ENCODE measurements around the gene PRLH.
"Not testable (repeated sequence)": the region's sequence is repeated elsewhere in the genome, so short reads cannot be mapped to it uniquely, and the experiment has no call there.

The PRLH gene

DNA sequence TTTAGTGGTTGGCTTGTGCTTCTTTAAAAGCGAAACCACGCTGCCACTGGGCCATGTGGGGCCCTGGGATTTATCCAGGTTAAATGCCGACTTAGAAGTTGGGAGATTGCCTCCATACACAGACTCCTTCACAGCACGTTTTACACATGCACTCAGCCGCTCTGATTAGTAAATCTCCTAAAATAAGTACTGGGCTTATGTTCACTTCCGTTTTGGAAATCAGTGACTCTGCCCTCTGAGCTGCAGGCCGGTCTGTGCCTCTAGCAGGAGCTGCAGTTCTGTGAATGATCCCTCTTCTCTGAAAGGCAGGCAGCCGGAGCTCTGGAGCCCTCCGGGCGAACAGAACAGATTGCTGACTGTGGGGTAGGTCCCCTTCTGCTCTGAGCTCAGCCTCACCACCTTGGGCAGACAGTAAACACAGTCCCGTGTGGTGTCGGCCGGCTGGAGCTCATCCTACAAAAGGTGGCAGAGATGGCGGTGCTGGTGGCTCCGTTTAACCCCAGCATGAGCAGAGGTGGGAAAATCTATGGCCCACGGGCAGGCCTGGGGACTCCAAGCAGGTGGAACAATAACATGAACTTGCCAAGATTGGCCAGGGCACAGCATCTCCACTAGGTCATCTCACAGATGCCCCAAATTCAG lies 34.0 kb downstream of the PRLH start:
- DNase-seq (ENCODE audit: low read depth in 2 of 2): no peak

DNA sequence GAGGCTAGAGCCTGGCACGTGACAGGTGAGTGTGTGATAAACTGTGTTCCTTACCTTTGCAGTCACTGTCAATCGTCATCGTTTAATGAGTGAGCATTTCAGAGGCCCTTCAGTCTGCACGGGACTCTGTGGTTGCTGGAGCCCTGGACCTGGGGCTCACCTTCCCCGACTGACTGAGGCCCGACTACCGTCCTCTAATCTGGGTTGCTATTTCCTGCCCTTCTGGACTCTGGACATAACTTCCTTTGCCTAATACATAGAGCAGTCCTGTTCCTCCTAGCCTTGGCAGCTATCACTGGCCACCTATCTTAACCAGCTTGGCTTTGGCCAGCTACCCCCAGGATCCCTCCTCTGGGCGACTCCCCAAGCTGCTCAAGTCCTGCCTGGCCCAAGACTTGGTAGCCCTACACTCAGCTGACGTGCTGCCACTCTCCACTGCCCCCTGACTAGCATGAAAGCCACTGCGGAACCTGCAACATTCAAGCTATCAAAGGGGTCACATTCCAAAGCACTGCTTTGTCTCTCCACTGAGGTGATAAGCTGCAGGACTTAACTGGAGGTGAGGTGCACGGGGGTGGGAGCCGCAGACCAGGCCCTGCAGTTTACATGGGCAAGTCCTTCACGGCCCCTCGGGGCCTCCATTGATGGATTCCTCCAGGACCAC lies 35.2 kb downstream of the PRLH start:
- DNase-seq (ENCODE audit: low read depth in 2 of 2): no peak

- DNase-seq (ENCODE audit: low read depth in 2 of 2): no peak
These were observed 36.0 kb downstream of the PRLH start for GRCh38 chr2:237602409-237602808.

GRCh38 chr2:237603049-237603717 lies 36.8 kb downstream of the PRLH start:
- no peak for DNase-seq (ENCODE audit: low read depth in 2 of 2)

DNA sequence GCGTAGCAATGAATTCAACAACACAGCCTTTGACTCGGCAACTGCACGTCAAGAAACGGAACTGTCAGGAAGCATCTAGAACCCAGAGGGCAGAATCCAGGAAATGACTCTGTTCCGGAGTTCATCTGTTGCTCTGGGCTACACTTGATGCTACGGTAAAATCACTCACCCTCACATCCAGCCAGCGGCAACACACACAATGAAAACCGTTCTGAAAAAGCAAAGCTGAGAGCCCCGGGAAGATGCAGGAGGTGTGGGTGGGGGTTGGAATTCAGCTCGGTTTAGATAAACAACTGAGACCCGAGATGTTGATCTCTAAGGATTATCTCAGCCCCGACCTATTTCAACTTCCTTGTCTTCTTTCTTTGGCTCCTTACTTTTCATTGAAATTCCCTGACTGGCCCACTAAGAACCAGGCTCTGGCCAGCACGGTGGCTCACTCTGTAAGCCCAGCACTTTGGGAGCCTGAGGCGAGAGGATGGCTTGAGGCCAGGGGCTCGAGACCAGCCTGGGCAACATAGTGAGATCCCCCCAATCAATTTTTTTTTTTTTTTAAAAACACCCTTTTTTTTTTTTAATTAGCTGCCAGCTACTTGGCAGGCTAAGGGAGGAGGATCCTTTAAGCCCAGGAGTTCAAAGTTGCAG lies 37.5 kb downstream of the PRLH start:
- peak in 1 of 2 donors; percentile 36 for DNase-seq (ENCODE audit: low read depth in 2 of 2)

DNA sequence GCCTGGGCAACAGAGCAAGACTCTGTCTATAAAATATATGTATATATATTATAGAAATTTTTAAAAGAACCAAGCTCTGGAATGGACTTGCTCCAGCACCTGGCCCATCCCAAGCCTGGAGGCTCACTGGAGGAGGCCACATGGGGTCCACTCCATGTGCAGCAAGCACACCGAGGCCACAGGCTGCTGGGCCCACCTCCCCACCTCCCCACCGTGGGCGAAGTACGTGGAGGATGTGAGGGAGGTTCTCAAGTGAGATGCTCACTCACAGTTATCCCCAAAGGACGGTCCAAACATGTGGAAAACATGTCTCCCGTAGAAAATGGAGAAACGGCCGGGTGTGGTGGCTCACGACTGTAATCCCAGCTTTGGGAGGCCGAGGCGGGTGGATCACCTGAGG lies 38.0 kb downstream of the PRLH start:
- DNase-seq (ENCODE audit: low read depth in 2 of 2): no peak

DNA sequence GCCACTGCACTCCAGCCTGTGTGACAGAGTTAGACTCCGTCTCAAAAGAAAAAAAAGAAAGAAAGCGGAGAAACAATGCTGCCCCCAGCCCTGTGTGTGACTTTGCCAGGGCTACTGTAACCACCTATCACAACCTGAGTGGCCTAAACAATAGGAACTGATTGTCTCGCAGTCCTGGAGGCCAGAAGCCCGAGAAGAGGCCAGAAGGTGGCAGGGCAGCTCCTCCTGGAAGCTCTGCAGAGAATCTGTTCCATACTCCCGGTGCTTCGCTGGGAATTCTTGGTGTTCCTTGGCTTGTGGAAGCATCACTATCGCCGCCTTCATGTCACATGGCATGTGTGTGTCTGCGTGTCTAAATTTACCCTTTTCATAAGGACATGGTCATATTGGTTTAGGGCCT lies 38.6 kb downstream of the PRLH start:
- DNase-seq (ENCODE audit: low read depth in 2 of 2): no peak

- not testable (repeated sequence) for DNase-seq (ENCODE audit: low read depth in 2 of 2)
These were observed 40.1 kb downstream of the PRLH start for GRCh38 chr2:237606522-237606921.

DNA sequence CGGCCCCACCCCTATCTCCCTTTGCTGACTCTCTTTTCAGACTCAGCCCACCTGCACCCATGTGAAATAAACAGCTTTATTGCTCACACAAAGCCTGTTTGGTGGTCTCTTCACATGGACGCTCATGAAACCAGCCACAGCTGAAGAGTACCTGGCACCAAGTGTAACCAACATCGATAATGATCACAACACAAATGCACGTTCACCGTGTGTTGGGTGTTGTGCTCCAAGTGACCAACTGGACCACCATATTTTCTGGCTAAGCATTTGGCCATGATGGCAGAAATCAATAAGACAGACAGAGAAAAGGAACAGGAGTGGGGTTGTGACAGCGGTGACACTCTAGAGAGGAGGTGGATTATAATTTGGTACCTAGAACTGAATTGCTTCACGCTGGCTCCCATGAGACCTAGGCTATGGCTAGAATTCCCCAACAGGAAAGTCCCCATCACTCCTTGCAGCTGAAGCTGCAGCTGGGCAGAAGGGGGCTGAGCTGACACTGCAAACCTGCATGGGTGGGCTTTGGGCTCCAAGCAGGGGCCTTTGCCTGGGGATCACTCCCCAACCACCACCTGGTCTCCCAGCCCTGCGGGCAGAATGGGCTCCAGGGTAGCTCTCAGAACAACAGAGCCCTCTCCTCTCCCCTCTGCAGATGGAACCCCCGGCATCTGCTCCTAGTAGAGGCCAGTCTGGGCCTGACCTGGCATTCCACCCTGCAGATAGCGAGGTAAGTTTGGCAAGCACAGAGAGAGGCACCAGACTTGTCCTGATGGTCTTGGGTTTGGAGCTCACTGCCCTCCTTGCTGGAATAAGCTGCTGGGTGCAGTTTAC lies 46.4 kb downstream of the PRLH start:
- DNase-seq (ENCODE audit: low read depth in 2 of 2): no peak

- DNase-seq (ENCODE audit: low read depth in 2 of 2): no peak
These were observed 47.3 kb downstream of the PRLH start for GRCh38 chr2:237613679-237614078.

DNA sequence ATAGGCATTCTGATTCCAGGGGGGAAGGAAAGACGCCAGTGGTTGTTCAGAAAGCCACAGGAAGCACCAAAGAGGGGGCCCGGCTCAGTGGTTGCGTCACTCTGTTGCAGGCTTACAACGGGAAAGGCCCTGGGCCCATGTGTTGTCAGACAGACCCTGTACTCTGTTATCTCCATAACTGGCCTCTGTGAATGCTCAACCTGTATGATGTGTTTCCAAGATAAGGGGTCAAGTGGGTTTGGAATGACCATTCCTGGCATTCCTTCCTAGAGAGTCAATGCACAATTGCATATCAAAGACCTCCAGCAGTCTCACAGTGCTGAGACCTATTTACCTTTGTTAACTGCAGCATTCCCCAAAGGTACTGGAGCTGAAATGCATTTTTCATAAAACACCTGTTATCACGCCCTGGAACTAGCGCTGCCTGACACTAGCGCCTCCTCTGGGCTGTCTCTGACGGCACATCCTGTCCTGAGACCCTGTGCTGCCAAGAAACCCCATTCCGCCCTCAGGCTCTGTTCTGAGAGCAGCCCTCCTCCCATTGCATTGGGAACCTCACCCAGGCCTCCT lies 47.9 kb downstream of the PRLH start:
- DNase-seq (ENCODE audit: low read depth in 2 of 2): no peak

DNA sequence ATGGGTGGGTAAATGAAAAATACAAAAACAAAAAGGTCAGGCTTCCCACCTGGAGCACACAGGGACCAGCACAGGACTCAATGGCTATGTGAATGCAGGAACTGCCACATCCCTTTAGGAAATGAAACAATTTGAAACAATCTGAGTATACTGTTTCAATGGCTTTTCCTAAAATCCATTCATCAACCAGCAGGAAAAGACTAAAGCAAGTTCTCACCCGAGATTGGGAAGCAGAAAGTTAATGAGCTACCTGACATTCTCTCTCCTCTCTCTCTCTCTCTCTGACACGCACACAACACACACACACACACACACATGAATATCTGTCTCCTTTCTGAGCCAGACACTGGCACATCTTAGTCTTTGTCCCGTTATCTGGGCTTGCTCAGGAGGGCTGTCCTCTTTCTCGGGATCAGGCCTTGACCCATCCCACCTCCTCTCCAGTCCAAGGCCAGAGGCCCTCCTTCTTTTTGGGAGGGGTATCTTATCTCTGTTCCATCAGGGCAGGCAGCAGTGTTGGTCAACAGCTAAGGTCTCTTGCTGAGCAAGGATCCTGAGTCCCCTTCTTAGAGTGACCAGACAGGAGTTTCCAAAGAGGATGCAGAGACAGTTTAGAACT lies 49.4 kb downstream of the PRLH start:
- DNase-seq (ENCODE audit: low read depth in 2 of 2): no peak

GRCh38 chr2:237616373-237616733 lies 50.0 kb downstream of the PRLH start:
- DNase-seq (ENCODE audit: low read depth in 2 of 2): no peak

Measured in stimulated activated CD8-positive, alpha-beta memory T cell treated with anti-CD3 and anti-CD28 coated beads, Interleukin-15, amount 100 ng/mL, for 4 hours (primary cell).